SH-SY5Y (cell line): Measurements from ENCODE around the gene RTP2.

Source experiments
- GATA2 ChIP-seq: IDR thresholded peaks from 2 replicates; pipeline ENCODE4 v1.6.1; 2011; ENCODE audit warnings: mild to moderate bottlenecking, low read depth, low read length
- GATA3 ChIP-seq: IDR thresholded peaks from 2 replicates; pipeline ENCODE4 v1.6.1; 2011; ENCODE audit warnings: low read depth, mild to moderate bottlenecking, low read length, moderate library complexity

The RTP2 gene, protein sequence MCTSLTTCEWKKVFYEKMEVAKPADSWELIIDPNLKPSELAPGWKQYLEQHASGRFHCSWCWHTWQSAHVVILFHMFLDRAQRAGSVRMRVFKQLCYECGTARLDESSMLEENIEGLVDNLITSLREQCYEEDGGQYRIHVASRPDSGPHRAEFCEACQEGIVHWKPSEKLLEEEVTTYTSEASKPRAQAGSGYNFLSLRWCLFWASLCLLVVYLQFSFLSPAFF

DNA sequence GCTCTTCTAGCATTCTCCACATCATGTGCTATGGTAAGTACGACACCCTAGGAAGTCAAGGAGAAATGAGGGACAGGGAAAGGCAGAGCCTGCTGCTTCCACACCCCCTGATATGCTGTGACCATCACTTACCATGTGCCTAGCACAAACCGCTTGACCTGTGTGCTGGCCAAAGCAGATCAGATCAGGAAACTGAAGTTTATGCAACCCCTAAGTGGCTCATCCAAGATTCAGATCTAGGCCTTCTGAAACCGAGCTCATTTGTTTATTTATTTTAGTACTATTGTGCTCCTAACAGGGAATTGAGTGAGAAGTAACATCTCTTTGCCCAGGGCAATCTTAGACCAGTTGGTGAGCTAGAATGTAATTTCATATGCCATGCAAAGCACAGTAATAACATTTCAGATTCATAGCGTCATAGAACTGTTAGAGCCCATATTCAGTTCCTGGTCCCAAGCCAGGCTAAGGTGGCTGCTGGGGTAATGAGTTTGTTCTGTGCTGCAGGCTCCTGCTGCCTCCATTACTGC is at the start of gene RTP2:
Gene RTP2 (minus strand): TSS at position 51 of the 527 bp plus-strand sequence. CDS start 429 bp downstream, outside the sequence.
- TF ChIP-seq GATA3 (no peak), GATA2 (no peak)

- TF ChIP-seq GATA3 (no peak), GATA2 (no peak)
These were observed 48.3 kb upstream of the RTP2 start for GRCh38 chr3:187750513-187751123.

GRCh38 chr3:187750006-187750512 is 47.7 kb upstream of the RTP2 start:
- TF ChIP-seq GATA3 = no peak
- no peak for TF ChIP-seq GATA2

- TF ChIP-seq GATA2 (no peak), GATA3 (no peak)
These were observed 45.7 kb upstream of the RTP2 start for GRCh38 chr3:187748050-187748481.

DNA sequence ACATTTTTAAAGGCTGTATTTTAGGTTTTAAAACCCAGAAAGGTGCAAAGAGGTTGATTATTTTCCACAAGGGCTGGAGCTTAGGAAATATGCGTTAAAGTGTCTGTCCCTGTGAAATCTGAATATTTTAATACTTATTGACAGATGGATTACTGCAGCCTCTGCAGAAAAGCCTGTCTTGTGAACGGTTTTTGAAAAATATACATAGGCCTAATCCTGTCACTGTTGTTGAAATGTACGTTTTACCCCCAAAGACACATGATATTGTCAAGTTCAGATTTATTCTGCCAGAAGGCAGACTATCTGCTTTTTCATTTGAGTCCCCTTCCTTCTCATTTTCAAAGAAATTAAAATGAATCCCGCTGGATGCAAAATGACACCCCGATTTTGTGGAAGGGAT is 45.1 kb upstream of the RTP2 start:
- TF ChIP-seq GATA2 (no peak), GATA3 (no peak)

GRCh38 chr3:187746442-187747281 is 44.3 kb upstream of the RTP2 start:
- TF ChIP-seq GATA2 = no peak
- TF ChIP-seq GATA3 = no peak

DNA sequence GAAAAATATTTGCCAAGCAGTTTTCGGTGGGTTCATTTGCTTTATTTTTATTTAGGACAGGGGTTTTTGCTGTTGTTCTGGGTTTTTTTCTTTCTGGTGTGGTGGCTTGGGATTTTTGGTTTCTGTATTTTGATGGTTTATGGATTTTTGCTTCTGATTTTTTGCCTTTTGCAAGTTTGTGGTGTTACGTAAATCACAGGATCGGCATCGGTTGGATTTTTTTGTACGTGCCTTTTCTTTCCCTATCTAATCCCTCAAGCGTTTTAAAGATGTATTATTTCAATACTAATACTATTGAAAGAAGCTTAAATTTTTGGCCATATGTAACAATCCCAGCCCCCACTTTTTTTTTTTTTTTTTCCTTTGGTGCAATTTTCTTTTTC is 43.7 kb upstream of the RTP2 start:
- TF ChIP-seq GATA3 (no peak), GATA2 (no peak)

DNA sequence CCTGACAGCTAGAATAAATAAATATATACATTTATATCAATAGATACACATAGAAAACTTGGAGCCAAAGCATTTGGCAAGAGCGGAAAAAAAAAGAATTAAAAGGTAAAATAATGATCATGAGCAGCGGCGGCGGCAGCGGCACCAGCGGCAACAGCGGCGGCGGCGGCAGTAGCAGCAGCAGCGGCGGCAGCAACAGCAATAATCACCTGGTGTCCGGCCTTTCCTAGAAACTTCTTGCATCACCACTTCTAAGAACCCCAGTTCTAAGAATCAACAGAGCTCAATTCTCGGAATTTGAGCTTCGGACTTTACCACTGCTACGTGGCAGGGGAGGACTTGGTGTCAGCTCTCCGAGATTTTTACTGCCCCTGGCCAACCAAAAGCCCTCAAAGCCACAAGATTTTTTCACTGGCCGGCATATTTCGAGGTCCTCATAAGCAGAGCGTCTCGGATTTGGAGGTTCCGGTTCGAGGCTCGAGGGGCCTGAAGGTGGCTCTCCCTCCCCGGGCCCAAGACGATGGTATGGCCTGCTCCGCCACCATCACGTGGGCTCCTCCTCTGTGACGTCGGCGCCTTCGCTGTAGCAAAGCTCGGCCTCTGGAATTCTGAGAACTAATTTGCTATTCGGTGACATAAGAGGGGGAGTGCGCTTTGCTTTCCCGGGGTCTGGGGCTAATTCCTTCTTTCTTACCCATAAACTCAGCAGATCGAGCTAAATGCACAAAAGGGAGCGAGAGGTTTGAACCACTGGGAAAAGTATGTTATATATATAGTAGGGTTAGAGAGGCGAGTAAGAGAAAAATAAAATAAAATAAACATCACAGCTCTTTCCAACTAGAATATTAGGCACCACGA is 43.1 kb upstream of the RTP2 start, which contains the start of gene BCL6:
Gene BCL6 (minus strand): TSS at position 268 of the 858 bp plus-strand sequence. CDS start 11,775 bp downstream, outside the sequence.
- no peak for TF ChIP-seq GATA2
- no peak for TF ChIP-seq GATA3

DNA sequence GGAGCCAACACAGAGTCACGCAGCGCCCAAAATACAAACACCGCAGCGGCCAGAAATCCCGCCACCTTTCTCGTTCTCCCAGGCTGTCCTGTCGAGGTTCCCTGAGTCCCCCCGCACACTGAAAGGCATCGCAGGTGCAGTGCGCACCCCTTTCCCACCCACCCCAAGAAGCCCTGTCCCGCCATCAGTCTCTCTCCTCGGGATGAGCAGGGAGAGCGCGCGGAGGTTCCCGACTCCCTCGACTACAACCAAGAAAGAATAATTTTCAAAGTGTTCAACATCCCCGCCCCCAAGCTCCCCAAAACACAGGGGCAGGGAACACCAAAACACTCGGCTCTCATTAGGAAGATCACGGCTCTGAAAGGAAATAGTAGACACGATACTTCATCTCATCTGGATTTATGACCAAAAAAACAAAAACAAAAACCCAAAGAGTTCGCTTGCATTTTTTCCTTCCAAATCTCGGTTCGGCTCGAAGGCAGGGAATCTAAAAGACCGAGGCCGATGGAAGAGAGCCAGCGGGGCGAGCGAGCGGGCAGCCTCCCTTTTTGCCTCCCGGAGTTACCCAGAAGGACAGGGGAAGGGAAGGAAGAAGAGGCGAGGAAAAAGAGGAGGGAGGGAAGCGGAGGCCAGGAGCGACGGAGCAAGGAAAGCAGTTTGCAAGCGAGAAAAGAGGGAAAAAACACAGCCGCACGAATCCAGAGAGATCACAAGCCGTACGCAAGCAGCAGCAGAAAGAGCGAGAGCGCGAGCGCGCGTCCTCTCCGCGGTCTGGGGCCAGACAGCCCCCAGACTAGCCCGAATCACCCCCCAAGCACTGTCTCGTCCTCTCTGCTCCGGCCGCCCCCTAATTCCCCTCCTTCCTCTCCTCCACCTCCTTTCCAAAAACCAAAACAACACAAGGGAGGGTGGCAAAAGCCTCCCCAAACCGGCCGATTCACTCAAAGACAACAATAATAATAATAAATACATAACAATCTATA is 42.1 kb upstream of the RTP2 start:
- no peak for TF ChIP-seq GATA2
- TF ChIP-seq GATA3 = no peak

- no peak for TF ChIP-seq GATA3
- no peak for TF ChIP-seq GATA2
These were observed 41.1 kb upstream of the RTP2 start for GRCh38 chr3:187743195-187744141.
